CD4-positive, CD25-positive, alpha-beta regulatory T cell (primary cell): ENCODE results near the gene SLC46A3. TPM values are rescaled to one million over a fixed set of nuclear protein-coding genes. Genes with fewer than 3 reads are reported as not detected.

Source experiments
- ATAC-seq, 2 donors: fragments of 150-1000 bp; cut with Tn5 transposase; one replicate each; pipeline ENCODE4 v1.10.0; 2021; ENCODE audit warnings: low read depth in 2 of 2, moderate number of reproducible peaks in 2 of 2, moderate library complexity in 1 of 2
- DNase-seq, 3 donors: peaks; one replicate each; pipeline versions ENCODE4 v3.0.0 to v3.0.0-alpha.2; 2012 to 2022; ENCODE audit warnings: mixed read lengths in 1 of 3
- H3K27ac ChIP-seq: one replicate; pipeline ENCODE4 v1.7.0; 2013; ENCODE audit warnings: mild to moderate bottlenecking, low read length; ENCODE audit not compliant: insufficient read depth, poor library complexity, severe bottlenecking
- H3K27me3 ChIP-seq: one replicate; pipeline ENCODE4 v1.7.0; 2013; ENCODE audit warnings: low read length; ENCODE audit not compliant: control insufficient read depth, insufficient read depth
- H3K36me3 ChIP-seq: one replicate; pipeline ENCODE4 v1.7.0; 2013; ENCODE audit warnings: mild to moderate bottlenecking, low read length, moderate library complexity; ENCODE audit not compliant: control insufficient read depth, insufficient read depth
- H3K4me1 ChIP-seq: 2 replicates; pipeline ENCODE4 v1.7.0; 2013; ENCODE audit warnings: mild to moderate bottlenecking, low read length; ENCODE audit not compliant: insufficient read depth, control insufficient read depth, poor library complexity, severe bottlenecking
- H3K4me3 ChIP-seq: one replicate; pipeline ENCODE4 v1.7.0; 2013; ENCODE audit warnings: low read depth, mild to moderate bottlenecking, low read length, moderate library complexity
- H3K9me3 ChIP-seq, 2 experiments: 1 replicate in 1 of 2; 2 replicates in 1 of 2; pipeline ENCODE4 v1.7.0; 2013; ENCODE audit warnings: low read length in 2 of 2, mild to moderate bottlenecking in 1 of 2, moderate library complexity in 1 of 2; ENCODE audit not compliant: control insufficient read depth in 2 of 2
- H3K27ac Mint-ChIP-seq, 3 donors: one replicate each; pipeline ENCODE4 v1.8.0; 2020 to 2022; ENCODE audit warnings: mild to moderate bottlenecking in 3 of 3, mixed read lengths in 3 of 3, moderate library complexity in 2 of 3
- H3K27me3 Mint-ChIP-seq: one replicate; pipeline ENCODE4 v1.8.0; 2022; ENCODE audit warnings: mild to moderate bottlenecking, mixed read lengths
- H3K36me3 Mint-ChIP-seq: one replicate; pipeline ENCODE4 v1.8.0; 2020; ENCODE audit warnings: mixed read lengths
- H3K4me1 Mint-ChIP-seq, 4 donors: one replicate each; pipeline ENCODE4 v1.8.0; 2020 to 2022; ENCODE audit warnings: mixed read lengths in 4 of 4, mild to moderate bottlenecking in 1 of 4
- H3K4me3 Mint-ChIP-seq, 4 donors: one replicate each; pipeline ENCODE4 v1.8.0; 2020 to 2022; ENCODE audit warnings: mild to moderate bottlenecking in 4 of 4, mixed read lengths in 4 of 4, moderate library complexity in 3 of 4
- H3K9me3 Mint-ChIP-seq, 7 donors: one replicate each; pipeline ENCODE4 v1.8.0; 2020 to 2022; ENCODE audit warnings: mixed read lengths in 7 of 7, mild to moderate bottlenecking in 3 of 7, moderate library complexity in 2 of 7
- polyA plus RNA-seq, 4 donors: library from polyadenylated mRNA; unstranded; fragments of 300-500 nt; fragmentation: Illumina TruSeq; gene quantifications; one replicate each; pipeline ENCODE4 v1.2.3, GENCODE V29; 2021
- total RNA-seq: library from RNA; stranded (reverse); gene quantifications from one replicate; pipeline ENCODE4 v1.2.3, GENCODE V29; 2022

The SLC46A3 gene
- 11.0 TPM for total RNA-seq
- polyA plus RNA-seq = 10 to 100 TPM; 27.9 to 35.5 (median 33.4) TPM

GRCh38 chr13:28718543-28719226 lies at the start of gene SLC46A3:
Gene SLC46A3, minus strand, starts transcription at chr13:28718970. Its CDS starts 972 bp downstream, at chr13:28717998.
- no peaks in the 10 kb centered on the region for H3K27me3 ChIP-seq
- peak within 1 kb of the TSS; percentile 89 for H3K4me3 ChIP-seq
- Mint-ChIP-seq H3K27me3 (peaks cover 7% of the 10 kb centered on the region), H3K4me3 (peak within 1 kb of the TSS; percentile 87 to 97 (median 90)), H3K27ac (peak within 1 kb of the TSS; percentile 72 to 96 (median 96)), H3K4me1 (peaks cover 0 to 41% (median 31%) of the 10 kb centered on the region in 4 donors), H3K9me3 (peaks cover 0 to 2% (median 0%) of the 10 kb centered on the region in 7 donors), H3K36me3 (peaks cover 8% of the 10 kb centered on the region)
- H3K9me3 ChIP-seq = no peaks in the 10 kb centered on the region
- peak within 1 kb of the TSS; percentile 78 for H3K27ac ChIP-seq
- DNase-seq = peak; percentile 94 to 98 (median 96)
- ATAC-seq = peak; percentile 98
- no peaks in the 10 kb centered on the region for H3K36me3 ChIP-seq
- H3K4me1 ChIP-seq = peaks cover 28% of the 10 kb centered on the region

- Mint-ChIP-seq H3K27ac (no peak overlapping the region), H3K4me3 (no peak overlapping the region), H3K9me3 (peaks cover 0 to 21% (median 3%) of the 10 kb centered on the region in 7 donors), H3K4me1 (no peaks in the 10 kb centered on the region), H3K36me3 (no peaks in the 10 kb centered on the region), H3K27me3 (peaks cover 9% of the 10 kb centered on the region)
- Histone ChIP-seq H3K27ac (no peak overlapping the region), H3K4me1 (no peaks in the 10 kb centered on the region), H3K4me3 (no peak overlapping the region), H3K9me3 (peaks cover 3 to 10% of the 10 kb centered on the region in 2 experiments), H3K27me3 (peaks cover 4% of the 10 kb centered on the region), H3K36me3 (no peaks in the 10 kb centered on the region)
- DNase-seq (no peak), ATAC-seq (no peak)
Observed at GRCh38 chr13:28763887-28764286, 45.1 kb upstream of the SLC46A3 start.

- Mint-ChIP-seq H3K36me3 (no peaks in the 10 kb centered on the region), H3K9me3 (peaks cover 0 to 24% (median 6%) of the 10 kb centered on the region in 7 donors), H3K27ac (no peak overlapping the region), H3K4me1 (peaks cover 0 to 7% (median 0%) of the 10 kb centered on the region in 4 donors), H3K4me3 (no peak overlapping the region), H3K27me3 (peaks cover 9% of the 10 kb centered on the region)
- H3K27ac ChIP-seq = no peak overlapping the region
- H3K4me3 ChIP-seq = no peak overlapping the region
- H3K4me1 ChIP-seq = no peaks in the 10 kb centered on the region
- H3K27me3 ChIP-seq = peaks cover 4% of the 10 kb centered on the region
- DNase-seq = no peak
- peaks cover 11 to 20% of the 10 kb centered on the region in 2 experiments for H3K9me3 ChIP-seq
- no peak for ATAC-seq
- H3K36me3 ChIP-seq = no peaks in the 10 kb centered on the region
Observed at GRCh38 chr13:28761586-28761985, 42.8 kb upstream of the SLC46A3 start.

GRCh38 chr13:28755546-28755870 lies 36.7 kb upstream of the SLC46A3 start:
- Mint-ChIP-seq H3K9me3 (peaks cover 0 to 21% (median 6%) of the 10 kb centered on the region in 7 donors), H3K27ac (peak overlapping the region in 1 of 3 donors; percentile 77), H3K4me1 (peaks cover 6 to 19% (median 12%) of the 10 kb centered on the region in 4 donors), H3K4me3 (peak overlapping the region in 2 of 4 donors; percentile 62 to 66), H3K27me3 (peaks cover 4% of the 10 kb centered on the region), H3K36me3 (no peaks in the 10 kb centered on the region)
- no peak for ATAC-seq
- Histone ChIP-seq H3K9me3 (peaks cover 11 to 20% of the 10 kb centered on the region in 2 experiments), H3K4me1 (peaks cover 5% of the 10 kb centered on the region), H3K27ac (no peak overlapping the region), H3K4me3 (peak overlapping the region; percentile 38), H3K36me3 (no peaks in the 10 kb centered on the region), H3K27me3 (peaks cover 3% of the 10 kb centered on the region)
- DNase-seq = no peak

GRCh38 chr13:28754698-28755545 lies 36.2 kb upstream of the SLC46A3 start:
- Mint-ChIP-seq H3K27ac (peak overlapping the region; percentile 77 to 97 (median 95)), H3K9me3 (peaks cover 0 to 21% (median 6%) of the 10 kb centered on the region in 7 donors), H3K4me3 (peak overlapping the region in 2 of 4 donors; percentile 62 to 66), H3K36me3 (no peaks in the 10 kb centered on the region), H3K27me3 (peaks cover 4% of the 10 kb centered on the region), H3K4me1 (peaks cover 6 to 19% (median 12%) of the 10 kb centered on the region in 4 donors)
- Histone ChIP-seq H3K4me1 (peaks cover 5% of the 10 kb centered on the region), H3K9me3 (peaks cover 11 to 20% of the 10 kb centered on the region in 2 experiments), H3K4me3 (peak overlapping the region; percentile 38), H3K36me3 (no peaks in the 10 kb centered on the region), H3K27ac (no peak overlapping the region), H3K27me3 (peaks cover 3% of the 10 kb centered on the region)
- DNase-seq (peak in 1 of 3 donors; percentile 79), ATAC-seq (peak; percentile 22 to 34)

- Histone ChIP-seq H3K4me1 (peaks cover 5% of the 10 kb centered on the region), H3K4me3 (no peak overlapping the region), H3K27me3 (peaks cover 3% of the 10 kb centered on the region), H3K9me3 (peaks cover 9 to 11% of the 10 kb centered on the region in 2 experiments), H3K27ac (no peak overlapping the region), H3K36me3 (no peaks in the 10 kb centered on the region)
- DNase-seq = no peak
- H3K27ac Mint-ChIP-seq = peak overlapping the region in 1 of 3 donors; percentile 37
- H3K4me1 Mint-ChIP-seq = peaks cover 6 to 19% (median 12%) of the 10 kb centered on the region in 4 donors
- peaks cover 0 to 13% (median 5%) of the 10 kb centered on the region in 7 donors for H3K9me3 Mint-ChIP-seq
- ATAC-seq = no peak
- peaks cover 4% of the 10 kb centered on the region for H3K27me3 Mint-ChIP-seq
- peak overlapping the region in 2 of 4 donors; percentile 6 to 59 for H3K4me3 Mint-ChIP-seq
- H3K36me3 Mint-ChIP-seq = no peaks in the 10 kb centered on the region
Observed at GRCh38 chr13:28753946-28754345, 35.2 kb upstream of the SLC46A3 start.

- Mint-ChIP-seq H3K9me3 (peaks cover 0 to 10% (median 2%) of the 10 kb centered on the region in 7 donors), H3K36me3 (no peaks in the 10 kb centered on the region), H3K4me1 (peaks cover 6 to 19% (median 12%) of the 10 kb centered on the region in 4 donors), H3K27me3 (peaks cover 4% of the 10 kb centered on the region), H3K27ac (no peak overlapping the region), H3K4me3 (no peak overlapping the region)
- no peak overlapping the region for H3K4me3 ChIP-seq
- peaks cover 3 to 5% of the 10 kb centered on the region in 2 experiments for H3K9me3 ChIP-seq
- no peaks in the 10 kb centered on the region for H3K36me3 ChIP-seq
- H3K27me3 ChIP-seq = peaks cover 3% of the 10 kb centered on the region
- no peak for DNase-seq
- no peak for ATAC-seq
- H3K4me1 ChIP-seq = peaks cover 5% of the 10 kb centered on the region
- H3K27ac ChIP-seq = no peak overlapping the region
Observed at GRCh38 chr13:28753208-28753892, 34.6 kb upstream of the SLC46A3 start.
